GM18505 (cell line): ENCODE results near the gene FAM151B.

ENCODE experiments used
- ATAC-seq: cut with Tn5 transposase; IDR thresholded peaks from one replicate; pipeline ENCODE4 v1.9.1; 2021; ENCODE audit not compliant: unreplicated experiment
- POLR2A ChIP-seq: IDR thresholded peaks from 4 replicates; pipeline ENCODE4 v1.6.1; 2011; ENCODE audit warnings: borderline replicate concordance; ENCODE audit not compliant: insufficient read depth, insufficient read length; ENCODE audit errors: extremely low read depth

FAM151B gene

GRCh38 chr5:80516826-80517225 lies 28.9 kb downstream of the FAM151B start:
- no peak for ATAC-seq
- TF ChIP-seq POLR2A: no peak

- no peak for ATAC-seq
Observed at GRCh38 chr5:80540691-80541090, 52.8 kb downstream of the FAM151B start.

GRCh38 chr5:80541392-80541791 lies 53.5 kb downstream of the FAM151B start:
- TF ChIP-seq POLR2A: no peak
- ATAC-seq: no peak

More at GRCh38 chr5:80540691-80541090, 52.8 kb downstream of the FAM151B start:
- no peak for TF ChIP-seq POLR2A

- no peak for TF ChIP-seq POLR2A
- no peak for ATAC-seq
Observed at GRCh38 chr5:80554646-80555045, 66.7 kb downstream of the FAM151B start.

GRCh38 chr5:80555099-80555498 lies 67.2 kb downstream of the FAM151B start:
- no peak for TF ChIP-seq POLR2A
- ATAC-seq: no peak

GRCh38 chr5:80559244-80559643 lies 71.3 kb downstream of the FAM151B start:
- ATAC-seq: no peak
- no peak for TF ChIP-seq POLR2A

GRCh38 chr5:80565330-80565729 lies 77.4 kb downstream of the FAM151B start:
- TF ChIP-seq POLR2A: no peak
- no peak for ATAC-seq

GRCh38 chr5:80566711-80567259 lies 78.9 kb downstream of the FAM151B start:
- ATAC-seq: no peak

GRCh38 chr5:80568251-80568650 lies 80.4 kb downstream of the FAM151B start:
- no peak for ATAC-seq

More at GRCh38 chr5:80566711-80567259, 78.9 kb downstream of the FAM151B start:
- TF ChIP-seq POLR2A: no peak

GRCh38 chr5:80569086-80569960 lies 81.4 kb downstream of the FAM151B start:
- no peak for ATAC-seq
- no peak for TF ChIP-seq POLR2A

More at GRCh38 chr5:80568251-80568650, 80.4 kb downstream of the FAM151B start:
- TF ChIP-seq POLR2A: no peak

- no peak for ATAC-seq
- no peak for TF ChIP-seq POLR2A
Observed at GRCh38 chr5:80569961-80570786, 82.3 kb downstream of the FAM151B start, which contains the start of gene ANKRD34B. TSS of gene ANKRD34B (minus strand) at chr5:80570280. CDS start at chr5:80560019, 10,261 bp downstream.

- ATAC-seq: no peak
- no peak for TF ChIP-seq POLR2A
Observed at GRCh38 chr5:80573062-80573461, 85.2 kb downstream of the FAM151B start.

GRCh38 chr5:80576383-80576782 lies 88.5 kb downstream of the FAM151B start:
- TF ChIP-seq POLR2A: no peak
- ATAC-seq: no peak
